ENCODE results near the gene REEP1. TPM values are rescaled to one million over a fixed set of nuclear protein-coding genes. Genes with fewer than 3 reads are reported as not detected.

The REEP1 gene
- total and polyA plus RNA-seq, 2 of the 8 experiments (the other 6 are each of a cell fraction or from before 2014, with no cell fraction given), result 0.74 to 1.5 TPM

- no peak for DNase-seq (ENCODE audit: low read depth in 1 of 2, low spot score in 2 of 2)
- Histone ChIP-seq H3K9me3 (ENCODE audit: insufficient read depth in 2 of 2, low read depth in 1 of 2, low read length in 1 of 2) (peaks cover 0 to 2% of the 10 kb centered on the region in 2 experiments; a peak in 1 of 4 replicates), H2BK120ac (replicated peaks; ENCODE audit: low read depth, low read length) (no peak overlapping the region), H4K5ac (ENCODE audit: insufficient read length, low read depth, low read length) (no peak overlapping the region), H2BK20ac (ENCODE audit: low read length) (no peak overlapping the region), H3K18ac (ENCODE audit: extremely low read depth, low read length) (no peak overlapping the region), H3K4me3 (ENCODE audit: extremely low read depth in 1 of 4, insufficient read depth in 2 of 4, low read depth in 3 of 4, low read length in 4 of 4) (no peak overlapping the region), H3K9ac (replicated peaks in 1 of 4; ENCODE audit: extremely low read depth in 1 of 4, low read depth in 3 of 4, low read length in 3 of 4) (no peak overlapping the region), H3K4me2 (ENCODE audit: insufficient read depth in 1 of 2, low read depth in 2 of 2, low read length in 2 of 2) (no peak overlapping the region), H4K8ac (ENCODE audit: extremely low read depth, insufficient read depth, low read length) (no peak overlapping the region), H3K36me3 (ENCODE audit: control insufficient read depth in 2 of 4, insufficient read depth in 4 of 4, low read length in 3 of 4) (no peaks in the 10 kb centered on the region; a peak in 1 of 8 replicates), H3K23me2 (ENCODE audit: low read depth, low read length) (peaks cover 6% of the 10 kb centered on the region; the same call in 1 of the 2 replicates), H3K4me1 (replicated peaks in 1 of 4; ENCODE audit: control insufficient read depth in 3 of 4, insufficient read depth in 4 of 4, low read length in 3 of 4) (peaks cover 0 to 3% (median 3%) of the 10 kb centered on the region in 4 experiments; a peak in 5 of 7 replicates), H3K79me2 (ENCODE audit: control insufficient read depth in 1 of 2, insufficient read depth in 2 of 2, low read length in 2 of 2) (no peaks in the 10 kb centered on the region), H3K27me3 (replicated peaks in 1 of 4; ENCODE audit: control insufficient read depth in 3 of 4, extremely low read depth in 1 of 4, insufficient read depth in 3 of 4, low read length in 3 of 4) (peaks cover 13 to 30% (median 26%) of the 10 kb centered on the region in 4 experiments), H2BK5ac (ENCODE audit: low read depth, low read length) (no peak overlapping the region), H2AFZ (ENCODE audit: low read length) (no peak overlapping the region), H3K79me1 (ENCODE audit: low read depth, low read length) (no peaks in the 10 kb centered on the region), H2BK15ac (ENCODE audit: low read length) (no peak overlapping the region), H2BK12ac (ENCODE audit: low read depth, low read length) (no peak overlapping the region), H4K20me1 (replicated peaks in 1 of 2; ENCODE audit: control insufficient read depth in 1 of 2, insufficient read depth in 2 of 2, low read length in 2 of 2) (peaks cover 1 to 2% of the 10 kb centered on the region in 2 experiments), H3K23ac (ENCODE audit: insufficient read length) (no peak overlapping the region), H4K91ac (replicated peaks; ENCODE audit: insufficient read length, low read length) (no peak overlapping the region), H3K27ac (ENCODE audit: low read depth, low read length) (no peak overlapping the region), H2AK5ac (ENCODE audit: low read depth, low read length) (no peak overlapping the region), H3K14ac (ENCODE audit: insufficient read length) (no peak overlapping the region), H3K56ac (replicated peaks; ENCODE audit: insufficient read length, low read depth, low read length) (no peak overlapping the region), H3K4ac (replicated peaks; ENCODE audit: insufficient read length, low read depth, low read length) (no peak overlapping the region)
- TF ChIP-seq YY1 (IDR thresholded peaks at IDR 0.05; ENCODE audit: low read depth, low read length) (no peak), KDM5A (IDR thresholded peaks at IDR 0.05; ENCODE audit: low read length) (no peak), RFX5 (IDR thresholded peaks at IDR 0.05; ENCODE audit: borderline replicate concordance, low read depth, low read length) (no peak), HDAC2 (IDR thresholded peaks at IDR 0.05; ENCODE audit: borderline replicate concordance in 1 of 2, low read depth in 2 of 2, low read length in 2 of 2) (no peak), TEAD4 (IDR thresholded peaks at IDR 0.05; ENCODE audit: low read depth, low read length) (no peak), ZNF274 (IDR thresholded peaks at IDR 0.05; ENCODE audit: borderline replicate concordance, extremely low read depth, low read length) (no peak), CEBPB (IDR thresholded peaks at IDR 0.05; ENCODE audit: low read depth, low read length) (no peak), GABPA (IDR thresholded peaks at IDR 0.05; ENCODE audit: borderline replicate concordance, insufficient read depth, low read length) (no peak), KDM1A (IDR thresholded peaks at IDR 0.05; ENCODE audit: borderline replicate concordance, low read length) (no peak), SP2 (IDR thresholded peaks at IDR 0.05; ENCODE audit: low read length) (no peak)
- ChIA-PET POLR2A (ENCODE audit: partially characterized antibody) (no interaction called here), CTCF (ENCODE audit: partially characterized antibody) (interaction anchor here (0.7 to 2.0 kb wide), 5 partner anchors 11 to 111 kb away, joined by 3 to 11 read pairs (median 4); no protein-coding TSS in a partner anchor)
- FAIRE-seq, result no peak
- WGBS, 2 experiments (ENCODE audit: extremely low coverage in 1 of 2, insufficient coverage in 1 of 2, insufficient read length in 1 of 2, insufficient replicate concordance in 2 of 2, low coverage in 1 of 2, low lambda C conversion rate in 2 of 2, missing lambda C conversion rate in 1 of 2), result 81% methylated on average over 2 of the region's 2 CpGs; no CpG with 5 or more reads in 1 of the 2 experiments
Measured at GRCh38 chr2:86333378-86333777, 4.0 kb downstream of the REEP1 start.

Data from H1 (cell line).